ENCODE data around the gene LCMT1.

DNA sequence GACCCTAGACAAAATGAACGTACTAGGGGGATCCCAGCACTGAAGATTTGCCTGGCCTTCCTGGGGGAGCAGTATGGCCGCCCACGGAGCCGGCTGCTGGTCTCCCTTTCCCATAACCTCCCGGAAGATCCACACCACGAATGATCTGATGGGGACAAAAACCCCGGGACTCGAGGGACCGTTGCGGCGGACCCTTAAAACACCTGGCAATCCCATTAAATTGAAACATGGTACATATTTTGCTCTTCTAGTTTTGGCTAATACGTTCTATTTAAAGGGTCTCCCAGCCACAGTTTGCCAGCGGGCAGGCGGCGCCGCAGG is 45.2 kb upstream of the LCMT1 start:
- TF ChIP-seq, protein P1, sequence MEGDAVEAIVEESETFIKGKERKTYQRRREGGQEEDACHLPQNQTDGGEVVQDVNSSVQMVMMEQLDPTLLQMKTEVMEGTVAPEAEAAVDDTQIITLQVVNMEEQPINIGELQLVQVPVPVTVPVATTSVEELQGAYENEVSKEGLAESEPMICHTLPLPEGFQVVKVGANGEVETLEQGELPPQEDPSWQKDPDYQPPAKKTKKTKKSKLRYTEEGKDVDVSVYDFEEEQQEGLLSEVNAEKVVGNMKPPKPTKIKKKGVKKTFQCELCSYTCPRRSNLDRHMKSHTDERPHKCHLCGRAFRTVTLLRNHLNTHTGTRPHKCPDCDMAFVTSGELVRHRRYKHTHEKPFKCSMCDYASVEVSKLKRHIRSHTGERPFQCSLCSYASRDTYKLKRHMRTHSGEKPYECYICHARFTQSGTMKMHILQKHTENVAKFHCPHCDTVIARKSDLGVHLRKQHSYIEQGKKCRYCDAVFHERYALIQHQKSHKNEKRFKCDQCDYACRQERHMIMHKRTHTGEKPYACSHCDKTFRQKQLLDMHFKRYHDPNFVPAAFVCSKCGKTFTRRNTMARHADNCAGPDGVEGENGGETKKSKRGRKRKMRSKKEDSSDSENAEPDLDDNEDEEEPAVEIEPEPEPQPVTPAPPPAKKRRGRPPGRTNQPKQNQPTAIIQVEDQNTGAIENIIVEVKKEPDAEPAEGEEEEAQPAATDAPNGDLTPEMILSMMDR (IDR thresholded peaks at IDR 0.05): no peak
- no peak for TF ChIP-seq EZH2 (IDR thresholded peaks at IDR 0.05; ENCODE audit: borderline replicate concordance, insufficient read depth, low read depth, low read length, poor library complexity, severe bottlenecking)
